GM10266 (cell line): ENCODE data around the gene PLEKHA7.

Experiments used
- DNase-seq: peaks from one replicate; pipeline ENCODE4 v3.0.0; 2012; ENCODE audit errors: extremely low spot score
- CTCF ChIP-seq: IDR thresholded peaks from 2 replicates; pipeline ENCODE4 v1.5.1; 2012; ENCODE audit warnings: mild to moderate bottlenecking, low read depth; ENCODE audit not compliant: control insufficient read depth, insufficient read depth; ENCODE audit errors: missing control alignments

Gene PLEKHA7

DNA sequence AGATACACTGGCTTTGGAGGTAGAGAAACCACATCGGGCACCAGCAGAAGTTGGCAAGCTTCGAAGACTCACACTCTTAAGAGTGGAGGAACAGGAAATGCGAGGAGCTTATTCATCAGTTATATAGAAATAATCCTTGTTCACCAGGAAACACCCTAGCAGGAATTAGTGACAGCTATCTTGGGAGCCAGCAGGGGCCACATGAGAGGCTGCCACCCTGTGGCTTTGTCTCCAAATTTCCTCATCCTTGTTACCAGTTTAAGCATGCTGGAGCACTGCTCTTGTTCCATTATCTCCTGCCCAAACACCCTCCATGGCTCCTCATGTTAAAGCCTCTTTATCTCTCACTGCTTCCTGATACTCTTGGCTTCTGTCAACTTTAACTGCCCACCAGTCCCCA lies 131.0 kb downstream of the PLEKHA7 start:
- TF ChIP-seq CTCF, result no peak
- DNase-seq, result no peak

DNA sequence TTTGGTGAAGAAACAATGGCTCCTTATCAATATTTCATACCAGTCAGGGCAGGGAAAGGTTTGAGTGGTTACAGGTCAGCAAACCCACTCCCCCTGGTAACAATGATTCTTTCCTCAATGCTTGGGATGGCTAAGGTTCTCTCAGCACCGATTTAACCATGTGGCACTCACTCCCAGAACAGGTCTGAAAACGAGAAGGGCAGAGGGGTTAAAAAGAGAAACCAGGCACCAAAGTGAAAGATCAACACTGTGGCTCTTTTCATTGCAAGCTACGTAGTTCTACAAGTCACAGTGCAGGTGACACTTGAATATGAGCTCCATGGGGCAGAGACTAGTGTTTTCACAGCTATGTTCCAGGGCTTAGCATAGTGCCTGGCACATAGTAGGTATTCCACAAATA lies 132.4 kb downstream of the PLEKHA7 start:
- no peak for DNase-seq
- no peak for TF ChIP-seq CTCF

GRCh38 chr11:16881074-16881709 lies 133.0 kb downstream of the PLEKHA7 start:
- no peak for DNase-seq
- TF ChIP-seq CTCF, result peak; percentile 8

- no peak for DNase-seq
- TF ChIP-seq CTCF, result no peak
Measured at GRCh38 chr11:16880184-16880801, 133.9 kb downstream of the PLEKHA7 start.

DNA sequence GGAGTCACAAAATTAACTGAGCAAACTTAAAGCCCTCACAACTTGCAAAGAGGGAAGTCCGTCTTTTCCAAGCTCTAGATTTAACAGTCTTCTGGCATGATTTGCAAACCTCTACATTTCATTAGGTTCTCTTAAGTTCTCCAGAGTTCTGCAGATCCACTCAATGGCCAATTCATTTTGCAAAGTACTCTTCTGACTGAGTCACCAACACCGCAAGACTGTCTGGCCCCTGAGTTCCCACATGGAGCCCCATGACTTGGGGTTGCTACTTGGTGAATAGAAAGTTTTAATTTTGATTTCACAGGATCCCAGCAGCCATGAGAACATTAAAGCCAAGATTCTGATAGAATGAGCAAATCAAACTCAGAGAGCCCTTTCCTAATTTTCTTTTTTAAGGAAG lies 134.5 kb downstream of the PLEKHA7 start:
- DNase-seq, result no peak
- TF ChIP-seq CTCF, result no peak

GRCh38 chr11:16876837-16877236 lies 137.4 kb downstream of the PLEKHA7 start:
- DNase-seq, result no peak
- no peak for TF ChIP-seq CTCF

GRCh38 chr11:16876053-16876752 lies 138.0 kb downstream of the PLEKHA7 start:
- no peak for DNase-seq
- TF ChIP-seq CTCF, result no peak
